Dermis microvascular lymphatic vessel endothelial cell (primary cell): ENCODE measurements around the gene NXPE2. TPM values are rescaled to one million over a fixed set of nuclear protein-coding genes. Genes with fewer than 3 reads are reported as not detected.

ENCODE experiments used
- DNase-seq, 2 donors: peaks; one replicate each; pipeline versions ENCODE4 v3.0.0 to v3.0.0-alpha.2; 2010; ENCODE audit warnings: low read depth in 2 of 2
- total RNA-seq: library from RNA; depleted of rRNA; stranded (reverse); fragments of >200 nt; gene quantifications from 2 replicates; pipeline ENCODE4 v1.2.1, GENCODE V29; 2014

Gene NXPE2
- total RNA-seq, 1 donor from 2014 or later, result not detected

- DNase-seq, result peak; percentile 17 to 49
Observed at GRCh38 chr11:114738954-114739353, 60.6 kb downstream of the NXPE2 start.

- DNase-seq, result no peak
Observed at GRCh38 chr11:114745150-114745671, 66.9 kb downstream of the NXPE2 start.

GRCh38 chr11:114746013-114746412 lies 67.7 kb downstream of the NXPE2 start:
- DNase-seq, result no peak

Other genes starting within 250 kb of the NXPE2 start
- gene REXO2, start 239.1 kb upstream of the NXPE2 start, total RNA-seq, result 110 and 132 TPM in 2 replicates
- gene NXPE1, start 118.6 kb upstream of the NXPE2 start, total RNA-seq, result not detected in 2 replicates
- not detected in 2 replicates for gene NXPE4, start 82.7 kb upstream of the NXPE2 start, total RNA-seq